Mesothelial cell of epicardium (in vitro differentiated cells): ENCODE measurements around the gene GORAB. TPM values are rescaled to one million over a fixed set of nuclear protein-coding genes. Genes with fewer than 3 reads are reported as not detected.

ENCODE experiments used
- DNase-seq, 2 experiments: peaks; one replicate each; pipeline ENCODE4 v3.0.0; 2021; ENCODE audit warnings: low spot score in 2 of 2; ENCODE audit not compliant: unreplicated experiment in 2 of 2
- H3K27ac Mint-ChIP-seq: 2 replicates; pipeline ENCODE4 v1.8.0; 2021; ENCODE audit warnings: mixed read lengths
- H3K27me3 Mint-ChIP-seq: 2 replicates; pipeline ENCODE4 v1.8.0; 2021; ENCODE audit warnings: low read depth, mixed read lengths
- H3K36me3 Mint-ChIP-seq: 2 replicates; pipeline ENCODE4 v1.8.0; 2021; ENCODE audit warnings: mixed read lengths
- H3K4me1 Mint-ChIP-seq: 2 replicates; pipeline ENCODE4 v1.8.0; 2021; ENCODE audit warnings: mixed read lengths
- H3K4me3 Mint-ChIP-seq: 2 replicates; pipeline ENCODE4 v1.8.0; 2021; ENCODE audit warnings: mild to moderate bottlenecking, moderate library complexity, mixed read lengths
- H3K9me3 Mint-ChIP-seq: 2 replicates; pipeline ENCODE4 v1.8.0; 2021; ENCODE audit warnings: mixed read lengths
- total RNA-seq: library from RNA; stranded (reverse); gene quantifications from 3 replicates; pipeline ENCODE4 v1.2.1, GENCODE V29; 2021
- TF ChIP-seq, protein P1 (sequence below): fragments of 200-600 bp; sonication (generic); IDR thresholded peaks from one replicate; pipeline ENCODE4 v1.5.0; 2021; ENCODE audit warnings: antibody characterized with exemption; ENCODE audit not compliant: unreplicated experiment

GORAB gene
- total RNA-seq, 1 donor from 2014 or later, result 15.7 TPM

DNA sequence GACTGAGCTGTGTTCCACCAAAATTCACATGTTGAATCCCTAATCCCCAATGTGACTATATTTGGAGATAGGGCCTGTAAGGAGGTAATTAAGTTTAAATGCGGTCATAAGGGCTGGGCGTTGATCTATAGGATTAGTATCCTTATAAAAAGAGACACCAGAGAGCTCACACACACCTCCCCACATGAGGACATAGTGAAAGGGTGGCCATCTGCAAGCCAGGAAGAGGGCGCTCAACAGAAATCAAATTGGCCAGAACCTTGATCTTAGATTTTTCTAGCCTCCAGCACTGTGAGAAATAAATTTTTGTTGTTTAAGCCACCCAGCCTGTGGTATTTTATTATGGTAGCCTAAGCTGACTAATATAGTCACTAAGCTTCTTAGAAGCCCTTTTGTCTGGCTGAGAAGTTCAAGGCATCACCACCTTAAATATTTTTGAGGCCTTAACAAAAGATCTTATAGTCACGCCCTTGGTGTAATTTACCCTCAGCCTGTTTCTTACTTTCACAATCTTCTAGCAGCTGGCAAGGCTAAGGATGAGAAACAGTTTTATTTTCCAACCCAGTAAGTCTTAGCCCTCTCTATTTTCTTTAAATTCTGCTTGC is 28.8 kb downstream of the GORAB start:
- Mint-ChIP-seq H3K27ac (no peak overlapping the region), H3K4me3 (no peak overlapping the region)

DNA sequence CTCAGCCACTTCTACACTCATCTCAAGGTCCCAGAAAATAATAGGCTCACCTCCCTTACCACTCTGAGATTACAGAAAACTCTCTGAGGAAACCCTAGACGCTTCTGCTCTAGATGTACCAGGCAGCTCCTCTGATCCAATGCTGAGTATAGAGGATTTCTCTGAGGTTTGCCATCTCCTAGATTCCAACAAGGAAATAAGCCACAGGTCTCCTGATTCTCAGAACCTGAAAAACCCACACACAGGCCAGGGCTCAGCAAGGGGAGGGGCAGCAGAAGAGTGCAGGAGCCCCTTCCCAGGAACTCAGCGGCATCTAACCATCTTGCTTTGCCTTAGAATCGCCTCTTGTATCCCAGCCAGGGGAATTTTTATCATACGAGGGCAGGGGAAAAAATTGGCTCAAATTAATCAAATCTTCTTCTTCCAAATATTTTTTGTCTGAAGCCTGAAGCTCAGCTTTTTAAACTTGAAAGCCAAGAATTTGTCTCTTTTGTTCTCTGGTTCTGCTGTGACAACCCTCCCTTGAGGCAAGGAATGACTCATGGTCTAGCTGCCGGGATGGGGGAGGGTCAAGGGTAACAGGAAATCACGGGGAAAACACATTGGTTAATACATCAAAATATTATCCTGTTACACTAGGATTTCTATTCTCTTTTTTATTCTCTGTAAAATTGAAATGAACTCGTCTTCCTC is 30.8 kb downstream of the GORAB start:
- peak overlapping the region; percentile 9 for H3K4me3 Mint-ChIP-seq
- DNase-seq, result peak in 1 of 2 experiments; percentile 41
- TF ChIP-seq, protein P1, sequence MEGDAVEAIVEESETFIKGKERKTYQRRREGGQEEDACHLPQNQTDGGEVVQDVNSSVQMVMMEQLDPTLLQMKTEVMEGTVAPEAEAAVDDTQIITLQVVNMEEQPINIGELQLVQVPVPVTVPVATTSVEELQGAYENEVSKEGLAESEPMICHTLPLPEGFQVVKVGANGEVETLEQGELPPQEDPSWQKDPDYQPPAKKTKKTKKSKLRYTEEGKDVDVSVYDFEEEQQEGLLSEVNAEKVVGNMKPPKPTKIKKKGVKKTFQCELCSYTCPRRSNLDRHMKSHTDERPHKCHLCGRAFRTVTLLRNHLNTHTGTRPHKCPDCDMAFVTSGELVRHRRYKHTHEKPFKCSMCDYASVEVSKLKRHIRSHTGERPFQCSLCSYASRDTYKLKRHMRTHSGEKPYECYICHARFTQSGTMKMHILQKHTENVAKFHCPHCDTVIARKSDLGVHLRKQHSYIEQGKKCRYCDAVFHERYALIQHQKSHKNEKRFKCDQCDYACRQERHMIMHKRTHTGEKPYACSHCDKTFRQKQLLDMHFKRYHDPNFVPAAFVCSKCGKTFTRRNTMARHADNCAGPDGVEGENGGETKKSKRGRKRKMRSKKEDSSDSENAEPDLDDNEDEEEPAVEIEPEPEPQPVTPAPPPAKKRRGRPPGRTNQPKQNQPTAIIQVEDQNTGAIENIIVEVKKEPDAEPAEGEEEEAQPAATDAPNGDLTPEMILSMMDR, result no peak

More for the DNA sequence above, 28.8 kb downstream of the GORAB start:
- Mint-ChIP-seq H3K9me3 (peaks cover 16% of the 10 kb centered on the region), H3K4me1 (peaks cover 28% of the 10 kb centered on the region), H3K27me3 (no peaks in the 10 kb centered on the region), H3K36me3 (peaks cover 8% of the 10 kb centered on the region)
- no peak for DNase-seq
- TF ChIP-seq, protein P1, result no peak

DNA sequence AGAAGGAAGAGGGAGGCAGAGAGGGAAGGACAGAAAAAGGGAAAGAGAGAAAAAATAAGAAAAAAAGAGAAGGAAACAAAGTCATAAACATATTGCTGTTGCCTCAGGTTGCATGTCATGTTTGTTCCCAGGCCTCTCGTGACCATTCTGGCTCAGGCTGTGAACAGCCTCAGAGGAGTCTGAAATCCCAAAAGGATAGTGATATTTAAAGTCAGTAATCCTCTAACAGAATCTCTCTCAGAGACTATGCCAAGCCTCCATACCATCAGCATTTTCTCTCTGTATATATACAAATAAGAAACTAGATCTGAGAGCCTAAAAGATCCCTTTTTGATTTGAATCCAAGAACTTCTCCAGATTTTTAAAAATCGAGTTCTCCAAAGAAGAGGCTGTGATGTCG is 35.2 kb downstream of the GORAB start:
- Mint-ChIP-seq H3K4me3 (no peak overlapping the region), H3K27me3 (no peaks in the 10 kb centered on the region), H3K27ac (no peak overlapping the region), H3K9me3 (peaks cover 22% of the 10 kb centered on the region), H3K36me3 (peaks cover 10% of the 10 kb centered on the region), H3K4me1 (peaks cover 39% of the 10 kb centered on the region)
- TF ChIP-seq, protein P1, result no peak
- no peak for DNase-seq

More for the DNA sequence above, 30.8 kb downstream of the GORAB start:
- Mint-ChIP-seq H3K9me3 (peaks cover 16% of the 10 kb centered on the region), H3K27me3 (no peaks in the 10 kb centered on the region), H3K36me3 (peaks cover 8% of the 10 kb centered on the region), H3K27ac (peak overlapping the region; percentile 66), H3K4me1 (peaks cover 32% of the 10 kb centered on the region)

DNA sequence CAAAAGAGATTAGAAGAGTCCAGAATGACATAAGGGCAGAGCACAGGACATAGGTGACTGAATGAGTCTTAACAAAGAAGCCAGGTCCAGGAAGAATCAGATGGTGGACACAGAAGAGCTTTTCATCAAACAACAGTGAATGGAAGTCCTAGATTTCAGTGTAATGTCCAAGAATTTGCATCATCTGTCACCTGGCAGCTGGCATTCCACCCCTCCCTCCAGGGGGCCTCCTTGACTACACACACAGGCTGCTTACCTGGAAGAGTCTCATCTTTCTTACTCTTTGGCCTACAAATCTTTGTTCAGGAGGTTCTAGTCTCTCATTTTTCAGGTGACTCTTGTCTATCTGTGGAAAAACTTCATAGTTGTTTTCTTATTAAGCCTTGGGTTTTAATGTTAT is 36.2 kb downstream of the GORAB start:
- TF ChIP-seq, protein P1, result no peak
- Mint-ChIP-seq H3K4me3 (no peak overlapping the region), H3K4me1 (peaks cover 29% of the 10 kb centered on the region), H3K36me3 (peaks cover 12% of the 10 kb centered on the region), H3K27me3 (no peaks in the 10 kb centered on the region), H3K27ac (no peak overlapping the region), H3K9me3 (peaks cover 32% of the 10 kb centered on the region)
- DNase-seq, result no peak

DNA sequence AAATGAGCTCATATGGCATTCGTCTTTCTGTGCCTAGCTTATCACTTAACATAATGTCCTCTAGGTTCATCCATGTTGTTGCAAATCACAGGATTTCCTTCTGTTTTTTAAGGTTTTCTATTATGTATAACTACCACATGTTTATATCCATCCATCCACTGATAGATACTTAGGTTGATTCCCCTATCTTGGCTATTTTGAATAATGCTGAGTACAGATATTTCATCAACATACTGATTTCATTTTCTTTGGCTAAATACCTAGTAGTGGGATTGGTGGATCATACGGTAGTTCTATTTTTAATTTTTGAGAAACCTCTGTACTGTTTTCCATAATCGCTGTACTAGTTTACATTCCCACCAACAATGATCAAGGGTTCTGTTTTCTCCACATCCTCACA is 45.0 kb downstream of the GORAB start:
- H3K27ac Mint-ChIP-seq, result no peak overlapping the region
- H3K9me3 Mint-ChIP-seq, result peaks cover 16% of the 10 kb centered on the region
- no peak for DNase-seq
- H3K36me3 Mint-ChIP-seq, result peaks cover 6% of the 10 kb centered on the region
- no peaks in the 10 kb centered on the region for H3K4me1 Mint-ChIP-seq
- H3K4me3 Mint-ChIP-seq, result no peak overlapping the region
- TF ChIP-seq, protein P1, result no peak
- H3K27me3 Mint-ChIP-seq, result no peaks in the 10 kb centered on the region
